Keratinocyte (primary cell): Measurements from ENCODE around the gene SNX13. TPM values are rescaled to one million over a fixed set of nuclear protein-coding genes. Genes with fewer than 3 reads are reported as not detected.

ENCODE experiments used
- DNase-seq: peaks from one replicate; pipeline ENCODE4 v3.0.0-alpha.2; 2011; ENCODE audit warnings: low read depth, missing footprints, low spot score
- FAIRE-seq: peaks from 2 replicates; lab custom pipeline; 2011; peaks lifted over from hg19 to GRCh38; lab: Jason Lieb, UNC
- H2AFZ ChIP-seq: 2 replicates; pipeline ENCODE4 v1.6.0; 2012; ENCODE audit warnings: low read length, control low read depth, inconsistent platforms; ENCODE audit not compliant: control insufficient read depth
- H3K27ac ChIP-seq: 2 replicates; pipeline ENCODE4 v1.5.1; 2011; ENCODE audit warnings: low read length; ENCODE audit not compliant: control insufficient read depth, insufficient read depth
- H3K27me3 ChIP-seq: 3 replicates; pipeline ENCODE4 v1.6.0; 2011; ENCODE audit warnings: low read length; ENCODE audit not compliant: control insufficient read depth, insufficient read depth; ENCODE audit errors: extremely low read depth
- H3K36me3 ChIP-seq, 2 experiments: 2 replicates in 1 of 2; 3 replicates in 1 of 2; pipeline ENCODE4 v1.5.1; 2011; ENCODE audit warnings: low read length in 2 of 2, mild to moderate bottlenecking in 1 of 2; ENCODE audit not compliant: control insufficient read depth in 2 of 2, insufficient read depth in 2 of 2; ENCODE audit errors: extremely low read depth in 1 of 2
- H3K4me1 ChIP-seq: 3 replicates; pipeline ENCODE4 v1.5.1; 2011; ENCODE audit warnings: low read length; ENCODE audit not compliant: control insufficient read depth, insufficient read depth; ENCODE audit errors: extremely low read depth
- H3K4me2 ChIP-seq: 3 replicates; pipeline ENCODE4 v1.6.0; 2011; ENCODE audit warnings: low read depth, low read length; ENCODE audit not compliant: control insufficient read depth, insufficient read depth; ENCODE audit errors: extremely low read depth
- H3K4me3 ChIP-seq, 3 experiments: fragments of 200-600 bp in 1 of 3; sonication (generic) in 1 of 3; 2 replicates in 2 of 3; 3 replicates in 1 of 3; pipeline ENCODE4 v1.5.1; 2011 to 2016; ENCODE audit warnings: low read length in 3 of 3, mild to moderate bottlenecking in 3 of 3, control low read depth in 2 of 3, inconsistent platforms in 1 of 3, low read depth in 1 of 3, mixed read lengths in 1 of 3, mixed run types in 1 of 3, moderate library complexity in 1 of 3; ENCODE audit not compliant: control insufficient read depth in 2 of 3, insufficient read depth in 2 of 3; ENCODE audit errors: extremely low read depth in 1 of 3
- H3K79me2 ChIP-seq: 2 replicates; pipeline ENCODE4 v1.6.0; 2012; ENCODE audit warnings: low read length; ENCODE audit not compliant: control insufficient read depth, insufficient read depth
- H3K9ac ChIP-seq: 3 replicates; pipeline ENCODE4 v1.6.0; 2011; ENCODE audit warnings: low read length; ENCODE audit not compliant: control insufficient read depth, insufficient read depth; ENCODE audit errors: extremely low read depth
- H3K9me1 ChIP-seq: 3 replicates; pipeline ENCODE4 v1.6.0; 2011; ENCODE audit warnings: low read length; ENCODE audit not compliant: control insufficient read depth, insufficient read depth; ENCODE audit errors: extremely low read depth
- H3K9me3 ChIP-seq: 2 replicates; pipeline ENCODE4 v1.5.1; 2012; ENCODE audit warnings: low read depth, low read length; ENCODE audit not compliant: control insufficient read depth
- H4K20me1 ChIP-seq: 3 replicates; pipeline ENCODE4 v1.6.0; 2011; ENCODE audit warnings: low read length; ENCODE audit not compliant: control insufficient read depth, insufficient read depth; ENCODE audit errors: extremely low read depth
- CTCF ChIP-seq, 3 experiments: IDR thresholded peaks in 1 of 3; conservative IDR thresholded peaks in 1 of 3; optimal IDR thresholded peaks in 1 of 3; 2 replicates in 2 of 3; 3 replicates in 1 of 3; pipeline versions ENCODE3 to v1.5.1; 2011; ENCODE audit warnings: low read length in 3 of 3, mild to moderate bottlenecking in 3 of 3, moderate library complexity in 2 of 3, control low read depth in 1 of 3, inconsistent platforms in 1 of 3; ENCODE audit not compliant: insufficient read depth in 2 of 3; ENCODE audit errors: extremely low read depth in 1 of 3
- EZH2 ChIP-seq: IDR thresholded peaks from one replicate; pipeline ENCODE4 v1.6.1; 2012; ENCODE audit warnings: inconsistent platforms, mild to moderate bottlenecking, low read length, moderate library complexity
- dilution Hi-C: fragments of 300-500 bp; cut with MboI; formaldehyde crosslinking; loops from one replicate; pipeline ENCODE4 v1.7.0; 2020; ENCODE audit warnings: low sequenced_read_pairs; ENCODE audit not compliant: extremely low pct_ligation_motif_present
- polyA plus RNA-seq, 5 experiments: library from polyadenylated mRNA; depleted of rRNA in 3 of 5; stranded (reverse) in 3 of 5; stranded (forward) in 1 of 5; unstranded in 1 of 5; fragments of >200 nt; gene quantifications; 1 replicate in 1 of 5; 2 replicates in 3 of 5; 3 replicates in 1 of 5; pipeline versions ENCODE4 v1.2.1 to v1.2.3, GENCODE V29; 2011 to 2012; ENCODE audit warnings: missing spikeins in 2 of 5, low read depth in 1 of 5, low replicate concordance in 1 of 5

SNX13 gene
- polyA plus RNA-seq, 1 donor (not counting 4 experiments of a cell fraction or from before 2014, with no cell fraction given): 22.6 TPM

- no peak overlapping the region for H3K27ac ChIP-seq
- H3K36me3 ChIP-seq: no peaks in the 10 kb centered on the region
- H3K27me3 ChIP-seq: no peaks in the 10 kb centered on the region
- H3K4me1 ChIP-seq: no peaks in the 10 kb centered on the region
- DNase-seq: no peak
- dilution Hi-C loops: no loop called here
- H2AFZ ChIP-seq: no peak overlapping the region
- H3K9me3 ChIP-seq: peaks cover 5% of the 10 kb centered on the region
- no peak for TF ChIP-seq EZH2
- TF ChIP-seq CTCF (optimal IDR thresholded peaks at IDR 0.05 in 1 of 3, IDR thresholded peaks at IDR 0.05 in 1 of 3, conservative IDR thresholded peaks at IDR 0.05 in 1 of 3; ENCODE audit: extremely low read depth in 1 of 3, insufficient read depth in 2 of 3, low read length in 3 of 3): no peak
- H3K9me1 ChIP-seq: no peaks in the 10 kb centered on the region
- H3K4me3 ChIP-seq: no peak overlapping the region
- H4K20me1 ChIP-seq: no peaks in the 10 kb centered on the region
- H3K79me2 ChIP-seq: peaks cover 37% of the 10 kb centered on the region
- FAIRE-seq: no peak
- H3K9ac ChIP-seq: no peak overlapping the region
- H3K4me2 ChIP-seq: no peak overlapping the region
These were observed 33.3 kb downstream of the SNX13 start for GRCh38 chr7:17907014-17907413.

GRCh38 chr7:17903337-17903736 lies 37.0 kb downstream of the SNX13 start:
- Histone ChIP-seq H3K9ac (no peak overlapping the region), H2AFZ (no peak overlapping the region), H3K79me2 (peaks cover 16% of the 10 kb centered on the region), H4K20me1 (no peaks in the 10 kb centered on the region), H3K27ac (no peak overlapping the region), H3K4me2 (no peak overlapping the region), H3K9me3 (no peaks in the 10 kb centered on the region), H3K36me3 (no peaks in the 10 kb centered on the region), H3K4me3 (no peak overlapping the region), H3K4me1 (no peaks in the 10 kb centered on the region), H3K27me3 (no peaks in the 10 kb centered on the region), H3K9me1 (no peaks in the 10 kb centered on the region)
- FAIRE-seq (no peak), DNase-seq (no peak)
- dilution Hi-C loops: no loop called here
- TF ChIP-seq CTCF (optimal IDR thresholded peaks at IDR 0.05 in 1 of 3, IDR thresholded peaks at IDR 0.05 in 1 of 3, conservative IDR thresholded peaks at IDR 0.05 in 1 of 3; ENCODE audit: extremely low read depth in 1 of 3, insufficient read depth in 2 of 3, low read length in 3 of 3): no peak
- no peak for TF ChIP-seq EZH2
